K562 (cell line): Measurements from ENCODE around the gene PLG. TPM values are rescaled to one million over a fixed set of nuclear protein-coding genes. Genes with fewer than 3 reads are reported as not detected.
A peak's percentile ranks its signal among the peaks of the same experiment; 100 is the strongest.

Experiments
- BHLHE40 ChIP-seq: IDR thresholded peaks from 2 replicates; pipeline ENCODE4 v1.6.1; 2011; ENCODE audit warnings: low read length, improper control_type of control experiment
- HDAC2 ChIP-seq: fragments of 450-650 bp; IDR thresholded peaks from 2 replicates; pipeline ENCODE4 v1.6.1; 2016; ENCODE audit warnings: mild to moderate bottlenecking
- JUND ChIP-seq, 2 experiments: IDR thresholded peaks; 2 replicates in 1 of 2; 3 replicates in 1 of 2; pipeline ENCODE4 v1.6.1; 2011; ENCODE audit warnings: borderline replicate concordance in 2 of 2, low read depth in 2 of 2, low read length in 2 of 2, improper control_type of control experiment in 1 of 2, missing biosample characterization in 1 of 2, missing genetic modification characterization in 1 of 2, missing genetic modification reagents in 1 of 2
- MCM2 ChIP-seq: fragments of 450-650 bp; IDR thresholded peaks from 2 replicates; pipeline ENCODE4 v1.6.1; 2017; ENCODE audit warnings: low read depth, mild to moderate bottlenecking
- MED1 ChIP-seq: sonication (generic); formaldehyde crosslinking; IDR thresholded peaks from 2 replicates; pipeline ENCODE4 v1.8.1; 2023; ENCODE audit warnings: missing genetic modification reagents, borderline replicate concordance
- NFRKB ChIP-seq: fragments of 450-650 bp; IDR thresholded peaks from 2 replicates; pipeline ENCODE4 v1.6.1; 2016; ENCODE audit warnings: low read depth
- RFX5 ChIP-seq: IDR thresholded peaks from 2 replicates; pipeline ENCODE4 v1.6.1; 2011; ENCODE audit warnings: low read depth, mild to moderate bottlenecking, improper control_type of control experiment, low read length
- THAP7 ChIP-seq: fragments of 250-450 bp; sonication (Bioruptor Pico); IDR thresholded peaks from 2 replicates; pipeline ENCODE4 v1.5.0; 2021
- ZNF280B ChIP-seq: fragments of 250-450 bp; sonication (Bioruptor Pico); IDR thresholded peaks from 2 replicates; pipeline ENCODE4 v1.5.1; 2021; ENCODE audit warnings: mild to moderate bottlenecking
- polyA plus RNA-seq, 8 experiments: library from polyadenylated mRNA; depleted of rRNA in 4 of 8; stranded (reverse) in 5 of 8; unstranded in 3 of 8; fragments of >200 nt; fragmentation: Nextera tagmentation in 2 of 8; fragmentation: Illumina TruSeq in 1 of 8; extraction: Ambion mirVana in 2 of 8; extraction: Trizol in 1 of 8; gene quantifications; 2 replicates each; pipeline versions ENCODE4 v1.2.1 to v1.2.3, GENCODE V29; 2011 to 2014; ENCODE audit warnings: inconsistent platforms in 1 of 8, missing spikeins in 1 of 8
- total RNA-seq, 7 experiments: library from RNA; depleted of rRNA in 6 of 7; stranded (reverse); fragments of >200 nt in 6 of 7; fragmentation: Illumina TruSeq in 2 of 7; extraction: Trizol in 2 of 7; gene quantifications; 2 replicates each; pipeline versions ENCODE4 v1.2.1 to v1.2.3, GENCODE V29; 2011 to 2021; ENCODE audit warnings: low replicate concordance in 1 of 7
- TF ChIP-seq, protein P1 (sequence below), 2 experiments: fragments of 450-650 bp; IDR thresholded peaks; 2 replicates each; pipeline ENCODE4 v1.6.1; 2018; ENCODE audit warnings: mild to moderate bottlenecking in 2 of 2, low read depth in 1 of 2; ENCODE audit not compliant: partially characterized antibody in 2 of 2
- TF ChIP-seq, protein P2 (sequence below): fragments of 450-650 bp; IDR thresholded peaks from 2 replicates; pipeline ENCODE4 v1.6.1; 2014; ENCODE audit warnings: low read depth, mild to moderate bottlenecking, moderate library complexity, borderline replicate concordance
- TF ChIP-seq, protein P3 (sequence below): fragments of 450-650 bp; IDR thresholded peaks from 2 replicates; pipeline ENCODE4 v1.6.1; 2016; ENCODE audit warnings: borderline replicate concordance
- TF ChIP-seq, protein P4 (sequence below): fragments of 150-350 bp; conservative IDR thresholded peaks from 2 replicates; pipeline ENCODE4 v1.6.1; 2014; ENCODE audit warnings: low read length

Gene PLG
- total and polyA plus RNA-seq, 9 of the 15 experiments (the other 6 are each of a cell fraction or from before 2014, with no cell fraction given) = 0.64 TPM; not detected in 8

GRCh38 chr6:160790028-160790792 lies 88.2 kb downstream of the PLG start (continued):
- no peak for TF ChIP-seq THAP7 (CRISPR knock-in tag)
- 0 out of 2 replicates have a peak, but pooled peaks have one; percentile 60 for TF ChIP-seq NFRKB
- TF ChIP-seq HDAC2 = peak; percentile 59; the same call in 1 of the 2 replicates
- no peak for TF ChIP-seq ZNF280B
- TF ChIP-seq, protein P1, sequence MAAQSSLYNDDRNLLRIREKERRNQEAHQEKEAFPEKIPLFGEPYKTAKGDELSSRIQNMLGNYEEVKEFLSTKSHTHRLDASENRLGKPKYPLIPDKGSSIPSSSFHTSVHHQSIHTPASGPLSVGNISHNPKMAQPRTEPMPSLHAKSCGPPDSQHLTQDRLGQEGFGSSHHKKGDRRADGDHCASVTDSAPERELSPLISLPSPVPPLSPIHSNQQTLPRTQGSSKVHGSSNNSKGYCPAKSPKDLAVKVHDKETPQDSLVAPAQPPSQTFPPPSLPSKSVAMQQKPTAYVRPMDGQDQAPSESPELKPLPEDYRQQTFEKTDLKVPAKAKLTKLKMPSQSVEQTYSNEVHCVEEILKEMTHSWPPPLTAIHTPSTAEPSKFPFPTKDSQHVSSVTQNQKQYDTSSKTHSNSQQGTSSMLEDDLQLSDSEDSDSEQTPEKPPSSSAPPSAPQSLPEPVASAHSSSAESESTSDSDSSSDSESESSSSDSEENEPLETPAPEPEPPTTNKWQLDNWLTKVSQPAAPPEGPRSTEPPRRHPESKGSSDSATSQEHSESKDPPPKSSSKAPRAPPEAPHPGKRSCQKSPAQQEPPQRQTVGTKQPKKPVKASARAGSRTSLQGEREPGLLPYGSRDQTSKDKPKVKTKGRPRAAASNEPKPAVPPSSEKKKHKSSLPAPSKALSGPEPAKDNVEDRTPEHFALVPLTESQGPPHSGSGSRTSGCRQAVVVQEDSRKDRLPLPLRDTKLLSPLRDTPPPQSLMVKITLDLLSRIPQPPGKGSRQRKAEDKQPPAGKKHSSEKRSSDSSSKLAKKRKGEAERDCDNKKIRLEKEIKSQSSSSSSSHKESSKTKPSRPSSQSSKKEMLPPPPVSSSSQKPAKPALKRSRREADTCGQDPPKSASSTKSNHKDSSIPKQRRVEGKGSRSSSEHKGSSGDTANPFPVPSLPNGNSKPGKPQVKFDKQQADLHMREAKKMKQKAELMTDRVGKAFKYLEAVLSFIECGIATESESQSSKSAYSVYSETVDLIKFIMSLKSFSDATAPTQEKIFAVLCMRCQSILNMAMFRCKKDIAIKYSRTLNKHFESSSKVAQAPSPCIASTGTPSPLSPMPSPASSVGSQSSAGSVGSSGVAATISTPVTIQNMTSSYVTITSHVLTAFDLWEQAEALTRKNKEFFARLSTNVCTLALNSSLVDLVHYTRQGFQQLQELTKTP (IDR thresholded peaks at IDR 0.05; ENCODE audit: low read depth in 1 of 2, partially characterized antibody in 2 of 2) = peak in 1 of 2 experiments; percentile 48
- TF ChIP-seq, protein P2, sequence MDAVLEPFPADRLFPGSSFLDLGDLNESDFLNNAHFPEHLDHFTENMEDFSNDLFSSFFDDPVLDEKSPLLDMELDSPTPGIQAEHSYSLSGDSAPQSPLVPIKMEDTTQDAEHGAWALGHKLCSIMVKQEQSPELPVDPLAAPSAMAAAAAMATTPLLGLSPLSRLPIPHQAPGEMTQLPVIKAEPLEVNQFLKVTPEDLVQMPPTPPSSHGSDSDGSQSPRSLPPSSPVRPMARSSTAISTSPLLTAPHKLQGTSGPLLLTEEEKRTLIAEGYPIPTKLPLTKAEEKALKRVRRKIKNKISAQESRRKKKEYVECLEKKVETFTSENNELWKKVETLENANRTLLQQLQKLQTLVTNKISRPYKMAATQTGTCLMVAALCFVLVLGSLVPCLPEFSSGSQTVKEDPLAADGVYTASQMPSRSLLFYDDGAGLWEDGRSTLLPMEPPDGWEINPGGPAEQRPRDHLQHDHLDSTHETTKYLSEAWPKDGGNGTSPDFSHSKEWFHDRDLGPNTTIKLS = no peak
- no peak for TF ChIP-seq JUND (IDR thresholded peaks at IDR 0.05; ENCODE audit: borderline replicate concordance, low read depth, low read length)
- TF ChIP-seq JUND (tag; IDR thresholded peaks at IDR 0.05; ENCODE audit: borderline replicate concordance, low read depth, low read length) = no peak
- no peak for TF ChIP-seq BHLHE40
- no peak for TF ChIP-seq RFX5
- TF ChIP-seq, protein P3, sequence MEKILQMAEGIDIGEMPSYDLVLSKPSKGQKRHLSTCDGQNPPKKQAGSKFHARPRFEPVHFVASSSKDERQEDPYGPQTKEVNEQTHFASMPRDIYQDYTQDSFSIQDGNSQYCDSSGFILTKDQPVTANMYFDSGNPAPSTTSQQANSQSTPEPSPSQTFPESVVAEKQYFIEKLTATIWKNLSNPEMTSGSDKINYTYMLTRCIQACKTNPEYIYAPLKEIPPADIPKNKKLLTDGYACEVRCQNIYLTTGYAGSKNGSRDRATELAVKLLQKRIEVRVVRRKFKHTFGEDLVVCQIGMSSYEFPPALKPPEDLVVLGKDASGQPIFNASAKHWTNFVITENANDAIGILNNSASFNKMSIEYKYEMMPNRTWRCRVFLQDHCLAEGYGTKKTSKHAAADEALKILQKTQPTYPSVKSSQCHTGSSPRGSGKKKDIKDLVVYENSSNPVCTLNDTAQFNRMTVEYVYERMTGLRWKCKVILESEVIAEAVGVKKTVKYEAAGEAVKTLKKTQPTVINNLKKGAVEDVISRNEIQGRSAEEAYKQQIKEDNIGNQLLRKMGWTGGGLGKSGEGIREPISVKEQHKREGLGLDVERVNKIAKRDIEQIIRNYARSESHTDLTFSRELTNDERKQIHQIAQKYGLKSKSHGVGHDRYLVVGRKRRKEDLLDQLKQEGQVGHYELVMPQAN = peak; percentile 55; the same call in 1 of the 2 replicates
- TF ChIP-seq MCM2 = no peak
- no peak for TF ChIP-seq MED1
- TF ChIP-seq, protein P4, sequence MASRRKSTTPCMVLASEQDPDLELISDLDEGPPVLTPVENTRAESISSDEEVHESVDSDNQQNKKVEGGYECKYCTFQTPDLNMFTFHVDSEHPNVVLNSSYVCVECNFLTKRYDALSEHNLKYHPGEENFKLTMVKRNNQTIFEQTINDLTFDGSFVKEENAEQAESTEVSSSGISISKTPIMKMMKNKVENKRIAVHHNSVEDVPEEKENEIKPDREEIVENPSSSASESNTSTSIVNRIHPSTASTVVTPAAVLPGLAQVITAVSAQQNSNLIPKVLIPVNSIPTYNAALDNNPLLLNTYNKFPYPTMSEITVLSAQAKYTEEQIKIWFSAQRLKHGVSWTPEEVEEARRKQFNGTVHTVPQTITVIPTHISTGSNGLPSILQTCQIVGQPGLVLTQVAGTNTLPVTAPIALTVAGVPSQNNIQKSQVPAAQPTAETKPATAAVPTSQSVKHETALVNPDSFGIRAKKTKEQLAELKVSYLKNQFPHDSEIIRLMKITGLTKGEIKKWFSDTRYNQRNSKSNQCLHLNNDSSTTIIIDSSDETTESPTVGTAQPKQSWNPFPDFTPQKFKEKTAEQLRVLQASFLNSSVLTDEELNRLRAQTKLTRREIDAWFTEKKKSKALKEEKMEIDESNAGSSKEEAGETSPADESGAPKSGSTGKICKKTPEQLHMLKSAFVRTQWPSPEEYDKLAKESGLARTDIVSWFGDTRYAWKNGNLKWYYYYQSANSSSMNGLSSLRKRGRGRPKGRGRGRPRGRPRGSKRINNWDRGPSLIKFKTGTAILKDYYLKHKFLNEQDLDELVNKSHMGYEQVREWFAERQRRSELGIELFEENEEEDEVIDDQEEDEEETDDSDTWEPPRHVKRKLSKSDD = no peak
